Prostate gland (tissue), 2 donors: Measurements from ENCODE around the gene ARL6IP5. TPM values are rescaled to one million over a fixed set of nuclear protein-coding genes. Genes with fewer than 3 reads are reported as not detected.

Source experiments
- DNase-seq: peaks from one replicate; pipeline ENCODE4 v3.0.0-alpha.2; 2019; ENCODE audit warnings: low spot score
- H3K27ac ChIP-seq, 2 donors: fragments of 200-600 bp; sonication (generic); 2 replicates each; pipeline ENCODE4 v1.5.1; 2017 to 2019
- H3K27me3 ChIP-seq: fragments of 200-600 bp; sonication (generic); replicated peaks from 2 replicates; pipeline ENCODE4 v1.5.1; 2019; ENCODE audit not compliant: insufficient read depth
- H3K36me3 ChIP-seq, 2 donors: fragments of 200-600 bp; sonication (generic); 1 replicate in 1 of 2; 2 replicates in 1 of 2; pipeline versions ENCODE4 v1.5.1 to v1.8.1; 2017 to 2019
- H3K4me1 ChIP-seq: fragments of 200-600 bp; sonication (generic); replicated peaks from 2 replicates; pipeline ENCODE4 v1.5.1; 2019
- H3K4me3 ChIP-seq, 2 donors: fragments of 200-600 bp; sonication (generic); 2 replicates each; pipeline ENCODE4 v1.5.1; 2017 to 2019
- H3K9me3 ChIP-seq: fragments of 200-600 bp; sonication (generic); 2 replicates; pipeline ENCODE4 v1.5.1; 2017
- POLR2A ChIP-seq: fragments of 450-650 bp; IDR thresholded peaks from one replicate; pipeline ENCODE4 v1.6.1; 2016; ENCODE audit warnings: antibody characterized with exemption, mild to moderate bottlenecking
- POLR2AphosphoS5 ChIP-seq: sonication (generic); formaldehyde crosslinking; IDR thresholded peaks from one replicate; pipeline ENCODE4 v1.6.1; 2017; ENCODE audit warnings: antibody characterized with exemption
- WGBS: methylation state at CpG from one replicate; pipeline ENCODE4 v1.1.5; 2018; 5-methylcytosine and 5-hydroxymethylcytosine counted together
- intact Hi-C: fragments of 100-400 bp; cut with DNase I; formaldehyde crosslinking; loops from one replicate; pipeline ENCODE4 v1.14.2; 2022
- total RNA-seq, 2 donors: library from RNA; depleted of rRNA; stranded (reverse); fragments of >200 nt; gene quantifications; one replicate each; pipeline ENCODE4 v1.1.0, GENCODE V29; 2016
- TF ChIP-seq, protein P1 (sequence below), 4 experiments: fragments of 200-600 bp in 2 of 4; fragments of 450-650 bp in 2 of 4; sonication (generic) in 2 of 4; IDR thresholded peaks; 1 replicate in 3 of 4; 2 replicates in 1 of 4; pipeline ENCODE4 v1.5.1; 2016 to 2019; ENCODE audit warnings: antibody characterized with exemption in 4 of 4, mild to moderate bottlenecking in 2 of 4, moderate library complexity in 2 of 4

The ARL6IP5 gene
- total RNA-seq, 2 donors from 2014 or later: 102 to 169 TPM

- TF ChIP-seq, protein P1, sequence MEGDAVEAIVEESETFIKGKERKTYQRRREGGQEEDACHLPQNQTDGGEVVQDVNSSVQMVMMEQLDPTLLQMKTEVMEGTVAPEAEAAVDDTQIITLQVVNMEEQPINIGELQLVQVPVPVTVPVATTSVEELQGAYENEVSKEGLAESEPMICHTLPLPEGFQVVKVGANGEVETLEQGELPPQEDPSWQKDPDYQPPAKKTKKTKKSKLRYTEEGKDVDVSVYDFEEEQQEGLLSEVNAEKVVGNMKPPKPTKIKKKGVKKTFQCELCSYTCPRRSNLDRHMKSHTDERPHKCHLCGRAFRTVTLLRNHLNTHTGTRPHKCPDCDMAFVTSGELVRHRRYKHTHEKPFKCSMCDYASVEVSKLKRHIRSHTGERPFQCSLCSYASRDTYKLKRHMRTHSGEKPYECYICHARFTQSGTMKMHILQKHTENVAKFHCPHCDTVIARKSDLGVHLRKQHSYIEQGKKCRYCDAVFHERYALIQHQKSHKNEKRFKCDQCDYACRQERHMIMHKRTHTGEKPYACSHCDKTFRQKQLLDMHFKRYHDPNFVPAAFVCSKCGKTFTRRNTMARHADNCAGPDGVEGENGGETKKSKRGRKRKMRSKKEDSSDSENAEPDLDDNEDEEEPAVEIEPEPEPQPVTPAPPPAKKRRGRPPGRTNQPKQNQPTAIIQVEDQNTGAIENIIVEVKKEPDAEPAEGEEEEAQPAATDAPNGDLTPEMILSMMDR (IDR thresholded peaks at IDR 0.05): no peak
- TF ChIP-seq POLR2AphosphoS5 (no peak), POLR2A (no peak)
- 95% methylated on average over 6 of the region's 6 CpGs for WGBS
- no peak overlapping the region for H3K4me3 ChIP-seq
- H3K9me3 ChIP-seq: no peaks in the 10 kb centered on the region
- DNase-seq: no peak
- H3K27me3 ChIP-seq: no peaks in the 10 kb centered on the region
- no peak overlapping the region for H3K27ac ChIP-seq
- no peaks in the 10 kb centered on the region for H3K4me1 ChIP-seq
- intact Hi-C loops: no loop called here
- no peaks in the 10 kb centered on the region for H3K36me3 ChIP-seq
Observed at GRCh38 chr3:69119138-69119537, 34.4 kb downstream of the ARL6IP5 start.

DNA sequence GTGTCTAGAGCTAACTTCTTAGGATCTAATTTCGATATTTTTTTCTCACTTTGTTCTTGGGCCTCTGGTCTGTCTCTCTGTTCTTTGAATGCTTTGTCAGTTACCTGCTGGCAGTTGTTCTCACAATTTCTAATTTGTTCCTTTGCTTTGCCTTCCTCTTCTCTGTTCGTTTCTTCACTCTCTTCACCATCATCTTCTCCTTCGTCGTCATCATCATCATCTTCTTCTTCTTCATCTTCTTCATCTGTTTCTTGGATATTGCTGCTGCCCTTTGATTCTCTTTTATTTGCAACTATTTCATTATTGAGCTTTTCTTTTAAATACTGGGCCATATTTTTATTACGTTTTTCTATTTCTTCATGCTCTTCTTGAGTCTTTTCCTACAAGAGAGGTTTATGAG lies 34.9 kb downstream of the ARL6IP5 start:
- H3K9me3 ChIP-seq: no peaks in the 10 kb centered on the region
- H3K27ac ChIP-seq: no peak overlapping the region
- no peak for TF ChIP-seq POLR2A
- TF ChIP-seq, protein P1 (IDR thresholded peaks at IDR 0.05): no peak
- no peak for TF ChIP-seq POLR2AphosphoS5
- WGBS: 97% methylated on average over 5 of the region's 5 CpGs
- no peaks in the 10 kb centered on the region for H3K27me3 ChIP-seq
- DNase-seq: no peak
- H3K36me3 ChIP-seq: no peaks in the 10 kb centered on the region
- no peaks in the 10 kb centered on the region for H3K4me1 ChIP-seq
- intact Hi-C loops: loop anchor here (5.0 kb wide), 2 partner anchors 188 to 308 kb away; no protein-coding TSS in a partner anchor
- no peak overlapping the region for H3K4me3 ChIP-seq

DNA sequence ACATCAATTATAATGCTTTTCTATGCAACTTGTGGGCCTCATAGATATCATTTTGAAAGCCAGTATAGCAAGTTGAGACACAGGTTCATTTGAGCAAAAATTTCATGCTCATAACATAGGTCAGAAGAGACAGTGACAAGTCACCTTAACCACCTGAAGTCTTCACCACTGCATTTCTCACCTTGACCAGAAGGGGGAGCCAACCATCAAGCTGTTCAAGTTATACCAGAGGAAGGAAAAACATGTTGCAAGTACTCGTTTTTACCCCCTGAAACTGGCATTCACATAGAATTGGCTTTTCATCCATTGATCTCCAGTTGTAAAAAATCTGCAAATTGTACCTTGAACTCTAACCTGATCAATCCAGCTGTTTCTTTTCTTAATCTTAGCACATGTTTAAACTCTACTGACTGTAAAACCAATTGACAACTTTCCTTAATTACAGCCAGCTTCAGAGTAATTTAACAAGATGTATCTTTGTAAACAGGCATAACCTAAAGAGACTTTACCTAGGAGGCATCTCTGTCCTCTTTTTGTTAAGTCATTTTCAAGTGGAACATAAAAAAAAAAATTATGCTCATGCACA lies 36.2 kb downstream of the ARL6IP5 start:
- 0% methylated on average over 1 of the region's 1 CpG for WGBS
- Histone ChIP-seq H3K27me3 (no peaks in the 10 kb centered on the region), H3K36me3 (no peaks in the 10 kb centered on the region), H3K27ac (no peak overlapping the region), H3K4me3 (no peak overlapping the region), H3K4me1 (no peaks in the 10 kb centered on the region), H3K9me3 (no peaks in the 10 kb centered on the region)
- intact Hi-C loops: loop anchor here (5.0 kb wide), 2 partner anchors 186 to 306 kb away; no protein-coding TSS in a partner anchor
- peak; percentile 82 for DNase-seq
- TF ChIP-seq, protein P1 (IDR thresholded peaks at IDR 0.05): peak; percentile 62 to 84 (median 81)
- TF ChIP-seq POLR2AphosphoS5 (peak; percentile 27), POLR2A (no peak)

- Histone ChIP-seq H3K4me1 (no peaks in the 10 kb centered on the region), H3K9me3 (no peaks in the 10 kb centered on the region), H3K36me3 (no peaks in the 10 kb centered on the region), H3K4me3 (no peak overlapping the region), H3K27me3 (no peaks in the 10 kb centered on the region), H3K27ac (peak overlapping the region in 1 of 2 donors; percentile 13)
- TF ChIP-seq, protein P1 (IDR thresholded peaks at IDR 0.05): no peak
- TF ChIP-seq POLR2A: no peak
- no peak for DNase-seq
- 75% methylated on average over 6 of the region's 6 CpGs for WGBS
- intact Hi-C loops: loop anchor here (5.0 kb wide), 2 partner anchors 186 to 306 kb away; no protein-coding TSS in a partner anchor
Observed at GRCh38 chr3:69121513-69121912, 36.8 kb downstream of the ARL6IP5 start.

- H3K36me3 ChIP-seq: no peaks in the 10 kb centered on the region
- H3K27me3 ChIP-seq: no peaks in the 10 kb centered on the region
- no peak overlapping the region for H3K27ac ChIP-seq
- H3K9me3 ChIP-seq: no peaks in the 10 kb centered on the region
- no peak overlapping the region for H3K4me3 ChIP-seq
- TF ChIP-seq POLR2A: no peak
- TF ChIP-seq, protein P1 (IDR thresholded peaks at IDR 0.05): no peak
- TF ChIP-seq POLR2AphosphoS5: no peak
- H3K4me1 ChIP-seq: no peaks in the 10 kb centered on the region
- intact Hi-C loops: loop anchor here (5.0 kb wide), 2 partner anchors 185 to 305 kb away; no protein-coding TSS in a partner anchor
- no peak for DNase-seq
- WGBS: 66% methylated on average over 8 of the region's 8 CpGs
Observed at GRCh38 chr3:69121950-69122349, 37.2 kb downstream of the ARL6IP5 start.
